GM12878 (cell line): ENCODE measurements around the gene ADH6. TPM values are rescaled to one million over a fixed set of nuclear protein-coding genes. Genes with fewer than 3 reads are reported as not detected.

ENCODE experiments used
- ATAC-seq: fragments of 200-7000 bp; cut with Tn5 transposase; 3 replicates; pipeline ENCODE4 v1.9.1; 2020; ENCODE audit warnings: mild to moderate bottlenecking, moderate library complexity
- BruUV-seq: library from RNA; stranded (reverse); fragments of 400-500 nt; replicated peaks from 2 replicates; lab custom pipeline; 2021; lab: Mats Ljungman, UMichigan
- CTCF ChIA-PET: fragments of 300-600 bp; sonication (Branson Sonifier 250); formaldehyde crosslinking; extraction: SDS; loops from one replicate; lab custom pipeline; 2021; ENCODE audit warnings: inconsistent platforms; lab: Yijun Ruan, JAX
- POLR2A ChIA-PET: fragments of 350-600 bp; formaldehyde crosslinking; extraction: SDS; loops from one replicate; lab custom pipeline; 2021; ENCODE audit warnings: inconsistent platforms; lab: Charles Lee
- RAD21 ChIA-PET: fragments of 300-600 bp; sonication (Branson Sonifier 250); formaldehyde crosslinking; loops from one replicate; lab custom pipeline; 2023; ENCODE audit warnings: antibody characterized with exemption; ENCODE audit not compliant: unreplicated experiment; lab: Charles Lee
- SMC1A ChIA-PET: fragments of 300-600 bp; sonication (Branson Sonifier 250); formaldehyde crosslinking; loops from one replicate; lab custom pipeline; 2023; ENCODE audit not compliant: unreplicated experiment, uncharacterized antibody; lab: Charles Lee
- DNase-seq: peaks from one replicate; pipeline ENCODE4 v3.0.0-alpha.2; 2011; ENCODE audit warnings: low read depth, low spot score
- FAIRE-seq: peaks from 3 replicates; lab custom pipeline; 2011; peaks lifted over from hg19 to GRCh38; lab: Jason Lieb, UNC
- H2AFZ ChIP-seq: 2 replicates; pipeline ENCODE4 v1.6.0; 2011; ENCODE audit warnings: low read depth, low read length, control low read depth; ENCODE audit not compliant: control insufficient read depth
- H3K27ac ChIP-seq: 2 replicates; pipeline ENCODE4 v1.5.1; 2011; ENCODE audit warnings: control low read depth; ENCODE audit not compliant: control insufficient read depth, insufficient read depth
- H3K27me3 ChIP-seq, 2 experiments: replicated peaks in 1 of 2; 2 replicates each; pipeline versions ENCODE4 v1.6.0 to v1.6.1; 2011; ENCODE audit warnings: low read length in 1 of 2; ENCODE audit not compliant: control insufficient read depth in 2 of 2, insufficient read depth in 2 of 2
- H3K36me3 ChIP-seq, 2 experiments: 2 replicates each; pipeline ENCODE4 v1.5.1; 2011; ENCODE audit warnings: low read length in 1 of 2; ENCODE audit not compliant: control insufficient read depth in 2 of 2, insufficient read depth in 2 of 2
- H3K4me1 ChIP-seq: 2 replicates; pipeline ENCODE4 v1.6.1; 2011; ENCODE audit warnings: mild to moderate bottlenecking, low read length, moderate library complexity, mixed read lengths; ENCODE audit not compliant: control insufficient read depth, insufficient read depth
- H3K4me2 ChIP-seq: 2 replicates; pipeline ENCODE4 v1.6.0; 2011; ENCODE audit warnings: control low read depth; ENCODE audit not compliant: control insufficient read depth, insufficient read depth
- H3K4me3 ChIP-seq: fragments of 200-600 bp; sonication (generic); 2 replicates; pipeline ENCODE4 v1.5.1; 2016
- H3K79me2 ChIP-seq: 2 replicates; pipeline ENCODE4 v1.6.0; 2011; ENCODE audit warnings: low read length; ENCODE audit not compliant: control insufficient read depth, insufficient read depth
- H3K9ac ChIP-seq: 2 replicates; pipeline ENCODE4 v1.8.0; 2011; ENCODE audit warnings: low read length, control low read depth, mixed read lengths; ENCODE audit not compliant: control insufficient read depth, insufficient read depth
- H3K9me3 ChIP-seq: replicated peaks from 3 replicates; pipeline ENCODE4 v1.5.1; 2011; ENCODE audit warnings: mild to moderate bottlenecking, low read length; ENCODE audit not compliant: control insufficient read depth, insufficient read depth
- H4K20me1 ChIP-seq: 2 replicates; pipeline ENCODE4 v1.6.0; 2011; ENCODE audit not compliant: control insufficient read depth, insufficient read depth
- CBFB ChIP-seq: IDR thresholded peaks from 2 replicates; pipeline ENCODE4 v1.6.1; 2016; ENCODE audit warnings: antibody characterized with exemption, low read depth
- HDAC2 ChIP-seq: fragments of 200-600 bp; sonication (generic); IDR thresholded peaks from 2 replicates; pipeline ENCODE4 v1.6.1; 2017
- JUNB ChIP-seq: IDR thresholded peaks from 2 replicates; pipeline ENCODE4 v1.6.1; 2016; ENCODE audit warnings: antibody characterized with exemption, mild to moderate bottlenecking
- PAX5 ChIP-seq: IDR thresholded peaks from 2 replicates; pipeline ENCODE4 v1.6.1; 2011; ENCODE audit warnings: low read depth, low read length, borderline replicate concordance
- PAX8 ChIP-seq: fragments of 450-650 bp; IDR thresholded peaks from 2 replicates; pipeline ENCODE4 v1.6.1; 2017; ENCODE audit warnings: mild to moderate bottlenecking, moderate library complexity
- ZZZ3 ChIP-seq: IDR thresholded peaks from 2 replicates; pipeline ENCODE4 v1.6.1; 2011; ENCODE audit warnings: low read depth; ENCODE audit not compliant: control insufficient read depth, insufficient read length
- WGBS: methylation state at CpG from one replicate; pipeline ENCODE4 v1.1.6; 2016; ENCODE audit warnings: low lambda C conversion rate; ENCODE audit not compliant: insufficient replicate concordance, insufficient coverage; ENCODE audit errors: missing lambda C conversion rate; 5-methylcytosine and 5-hydroxymethylcytosine counted together
- in situ Hi-C: fragments of 300-500 bp; cut with MboI; formaldehyde crosslinking; loops from 9 replicates; pipeline ENCODE4 v1.14.3; 2018; ENCODE audit warnings: mixed read lengths
- intact Hi-C: fragments of 100-400 bp; cut with micrococcal nuclease; formaldehyde crosslinking; loops from one replicate; pipeline ENCODE4 v1.14.2; 2022; ENCODE audit not compliant: unreplicated experiment
- polyA plus RNA-seq, 11 experiments: library from polyadenylated mRNA; depleted of rRNA in 4 of 11; unstranded in 6 of 11; stranded (reverse) in 5 of 11; fragments of >200 nt; fragmentation: Nextera tagmentation in 4 of 11; fragmentation: Illumina TruSeq in 1 of 11; extraction: Ambion mirVana in 4 of 11; extraction: Trizol in 1 of 11; gene quantifications; 1 replicate in 1 of 11; 2 replicates in 10 of 11; pipeline versions ENCODE4 v1.2.1 to v1.2.3, GENCODE V29; 2011 to 2016; ENCODE audit warnings: inconsistent platforms in 2 of 11, missing spikeins in 2 of 11, low read depth in 1 of 11
- total RNA-seq, 4 experiments: library from RNA; depleted of rRNA in 3 of 4; stranded (reverse); fragments of >200 nt in 3 of 4; fragmentation: Illumina TruSeq in 1 of 4; extraction: Trizol in 1 of 4; gene quantifications; 2 replicates each; pipeline versions ENCODE4 v1.2.1 to v1.2.3, GENCODE V29; 2013 to 2021
- TF ChIP-seq, protein P1 (sequence below): fragments of 450-650 bp; formaldehyde crosslinking; IDR thresholded peaks from 2 replicates; pipeline ENCODE4 v1.4.0; 2022; ENCODE audit warnings: mild to moderate bottlenecking, moderate library complexity
- TF ChIP-seq, protein P2 (sequence below): fragments of 450-650 bp; IDR thresholded peaks from 2 replicates; pipeline ENCODE4 v1.6.1; 2018; ENCODE audit warnings: mild to moderate bottlenecking, low read depth, moderate library complexity; ENCODE audit not compliant: partially characterized antibody
- TF ChIP-seq, protein P3 (sequence below): IDR thresholded peaks from 2 replicates; pipeline ENCODE4 v1.6.1; 2011; ENCODE audit warnings: borderline replicate concordance, low read depth, mild to moderate bottlenecking, moderate library complexity, mixed read lengths, low read length; ENCODE audit not compliant: insufficient read depth; ENCODE audit errors: extremely low read length
- TF ChIP-seq, protein P4 (sequence below): fragments of 450-650 bp; IDR thresholded peaks from 2 replicates; pipeline ENCODE4 v1.6.1; 2017; ENCODE audit warnings: low read depth, mild to moderate bottlenecking, moderate library complexity

The ADH6 gene
- total and polyA plus RNA-seq, 10 of the 15 experiments (the other 5 are each of a cell fraction or from before 2014, with no cell fraction given), result 0.03 to 0.16 TPM; not detected in 8

DNA sequence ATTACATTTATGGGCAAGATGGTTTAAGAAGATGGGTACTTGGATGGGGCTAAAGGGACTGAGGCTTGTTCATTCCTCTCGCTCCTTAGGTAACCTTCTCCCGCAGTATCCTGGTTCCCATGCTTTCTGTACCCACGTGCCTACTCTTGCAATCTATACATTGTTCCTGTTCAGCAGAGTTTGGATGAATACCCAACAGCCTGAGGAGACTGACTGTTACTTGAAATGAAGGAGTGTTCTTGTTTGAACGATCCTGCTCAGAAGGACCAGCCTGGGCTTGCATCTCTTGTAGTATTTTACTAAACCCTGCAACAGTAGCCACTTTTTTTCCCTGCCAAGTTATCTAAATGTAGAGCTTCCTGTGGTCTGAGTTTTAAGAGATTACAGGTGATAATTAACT lies 33.7 kb upstream of the ADH6 start:
- no peak for DNase-seq
- H4K20me1 ChIP-seq, result no peaks in the 10 kb centered on the region
- no peak for TF ChIP-seq ZZZ3
- no peak for TF ChIP-seq JUNB
- TF ChIP-seq, protein P1, sequence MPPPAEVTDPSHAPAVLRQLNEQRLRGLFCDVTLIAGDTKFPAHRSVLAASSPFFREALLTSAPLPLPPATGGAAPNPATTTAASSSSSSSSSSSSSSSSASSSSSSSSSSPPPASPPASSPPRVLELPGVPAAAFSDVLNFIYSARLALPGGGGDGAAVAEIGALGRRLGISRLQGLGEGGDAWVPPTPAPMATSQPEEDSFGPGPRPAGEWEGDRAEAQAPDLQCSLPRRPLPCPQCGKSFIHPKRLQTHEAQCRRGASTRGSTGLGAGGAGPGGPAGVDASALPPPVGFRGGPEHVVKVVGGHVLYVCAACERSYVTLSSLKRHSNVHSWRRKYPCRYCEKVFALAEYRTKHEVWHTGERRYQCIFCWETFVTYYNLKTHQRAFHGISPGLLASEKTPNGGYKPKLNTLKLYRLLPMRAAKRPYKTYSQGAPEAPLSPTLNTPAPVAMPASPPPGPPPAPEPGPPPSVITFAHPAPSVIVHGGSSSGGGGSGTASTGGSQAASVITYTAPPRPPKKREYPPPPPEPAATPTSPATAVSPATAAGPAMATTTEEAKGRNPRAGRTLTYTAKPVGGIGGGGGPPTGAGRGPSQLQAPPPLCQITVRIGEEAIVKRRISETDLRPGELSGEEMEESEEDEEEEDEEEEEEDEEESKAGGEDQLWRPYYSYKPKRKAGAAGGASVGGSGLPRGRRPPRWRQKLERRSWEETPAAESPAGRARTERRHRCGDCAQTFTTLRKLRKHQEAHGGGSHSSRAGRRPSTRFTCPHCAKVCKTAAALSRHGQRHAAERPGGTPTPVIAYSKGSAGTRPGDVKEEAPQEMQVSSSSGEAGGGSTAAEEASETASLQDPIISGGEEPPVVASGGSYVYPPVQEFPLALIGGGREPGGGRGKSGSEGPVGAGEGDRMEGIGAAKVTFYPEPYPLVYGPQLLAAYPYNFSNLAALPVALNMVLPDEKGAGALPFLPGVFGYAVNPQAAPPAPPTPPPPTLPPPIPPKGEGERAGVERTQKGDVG, result no peak
- TF ChIP-seq, protein P2, sequence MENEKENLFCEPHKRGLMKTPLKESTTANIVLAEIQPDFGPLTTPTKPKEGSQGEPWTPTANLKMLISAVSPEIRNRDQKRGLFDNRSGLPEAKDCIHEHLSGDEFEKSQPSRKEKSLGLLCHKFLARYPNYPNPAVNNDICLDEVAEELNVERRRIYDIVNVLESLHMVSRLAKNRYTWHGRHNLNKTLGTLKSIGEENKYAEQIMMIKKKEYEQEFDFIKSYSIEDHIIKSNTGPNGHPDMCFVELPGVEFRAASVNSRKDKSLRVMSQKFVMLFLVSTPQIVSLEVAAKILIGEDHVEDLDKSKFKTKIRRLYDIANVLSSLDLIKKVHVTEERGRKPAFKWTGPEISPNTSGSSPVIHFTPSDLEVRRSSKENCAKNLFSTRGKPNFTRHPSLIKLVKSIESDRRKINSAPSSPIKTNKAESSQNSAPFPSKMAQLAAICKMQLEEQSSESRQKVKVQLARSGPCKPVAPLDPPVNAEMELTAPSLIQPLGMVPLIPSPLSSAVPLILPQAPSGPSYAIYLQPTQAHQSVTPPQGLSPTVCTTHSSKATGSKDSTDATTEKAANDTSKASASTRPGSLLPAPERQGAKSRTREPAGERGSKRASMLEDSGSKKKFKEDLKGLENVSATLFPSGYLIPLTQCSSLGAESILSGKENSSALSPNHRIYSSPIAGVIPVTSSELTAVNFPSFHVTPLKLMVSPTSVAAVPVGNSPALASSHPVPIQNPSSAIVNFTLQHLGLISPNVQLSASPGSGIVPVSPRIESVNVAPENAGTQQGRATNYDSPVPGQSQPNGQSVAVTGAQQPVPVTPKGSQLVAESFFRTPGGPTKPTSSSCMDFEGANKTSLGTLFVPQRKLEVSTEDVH, result no peak
- no peak for TF ChIP-seq HDAC2
- TF ChIP-seq, protein P3, sequence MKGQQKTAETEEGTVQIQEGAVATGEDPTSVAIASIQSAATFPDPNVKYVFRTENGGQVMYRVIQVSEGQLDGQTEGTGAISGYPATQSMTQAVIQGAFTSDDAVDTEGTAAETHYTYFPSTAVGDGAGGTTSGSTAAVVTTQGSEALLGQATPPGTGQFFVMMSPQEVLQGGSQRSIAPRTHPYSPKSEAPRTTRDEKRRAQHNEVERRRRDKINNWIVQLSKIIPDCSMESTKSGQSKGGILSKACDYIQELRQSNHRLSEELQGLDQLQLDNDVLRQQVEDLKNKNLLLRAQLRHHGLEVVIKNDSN, result no peak
- TF ChIP-seq, protein P4, sequence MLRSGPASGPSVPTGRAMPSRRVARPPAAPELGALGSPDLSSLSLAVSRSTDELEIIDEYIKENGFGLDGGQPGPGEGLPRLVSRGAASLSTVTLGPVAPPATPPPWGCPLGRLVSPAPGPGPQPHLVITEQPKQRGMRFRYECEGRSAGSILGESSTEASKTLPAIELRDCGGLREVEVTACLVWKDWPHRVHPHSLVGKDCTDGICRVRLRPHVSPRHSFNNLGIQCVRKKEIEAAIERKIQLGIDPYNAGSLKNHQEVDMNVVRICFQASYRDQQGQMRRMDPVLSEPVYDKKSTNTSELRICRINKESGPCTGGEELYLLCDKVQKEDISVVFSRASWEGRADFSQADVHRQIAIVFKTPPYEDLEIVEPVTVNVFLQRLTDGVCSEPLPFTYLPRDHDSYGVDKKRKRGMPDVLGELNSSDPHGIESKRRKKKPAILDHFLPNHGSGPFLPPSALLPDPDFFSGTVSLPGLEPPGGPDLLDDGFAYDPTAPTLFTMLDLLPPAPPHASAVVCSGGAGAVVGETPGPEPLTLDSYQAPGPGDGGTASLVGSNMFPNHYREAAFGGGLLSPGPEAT, result no peak
- TF ChIP-seq PAX5, result no peak
- no peak for TF ChIP-seq CBFB
- no peak for TF ChIP-seq PAX8
- BruUV-seq, result no TSS peak
- no peak for FAIRE-seq
- ATAC-seq, result no peak
- H3K4me2 ChIP-seq, result no peak overlapping the region
- RAD21 ChIA-PET, result no interaction called here
- no peak overlapping the region for H2AFZ ChIP-seq
- CTCF ChIA-PET, result no interaction called here
- no peaks in the 10 kb centered on the region for H3K9me3 ChIP-seq
- no peak overlapping the region for H3K27ac ChIP-seq
- no peaks in the 10 kb centered on the region for H3K79me2 ChIP-seq
- H3K4me1 ChIP-seq, result no peaks in the 10 kb centered on the region
- no peaks in the 10 kb centered on the region for H3K36me3 ChIP-seq
- in situ Hi-C loops (no loop called here), intact Hi-C loops (no loop called here)
- SMC1A ChIA-PET, result no interaction called here
- POLR2A ChIA-PET, result no interaction called here
- H3K9ac ChIP-seq, result no peak overlapping the region
- 36% methylated on average over 4 of the region's 4 CpGs for WGBS
- H3K4me3 ChIP-seq, result no peak overlapping the region
- H3K27me3 ChIP-seq, result no peaks in the 10 kb centered on the region
